ENCODE data around the gene KHSRP. TPM values are rescaled to one million over a fixed set of nuclear protein-coding genes. Genes with fewer than 3 reads are reported as not detected.

The KHSRP gene
- total RNA-seq, 1 donor from 2014 or later = 55.8 TPM

DNA sequence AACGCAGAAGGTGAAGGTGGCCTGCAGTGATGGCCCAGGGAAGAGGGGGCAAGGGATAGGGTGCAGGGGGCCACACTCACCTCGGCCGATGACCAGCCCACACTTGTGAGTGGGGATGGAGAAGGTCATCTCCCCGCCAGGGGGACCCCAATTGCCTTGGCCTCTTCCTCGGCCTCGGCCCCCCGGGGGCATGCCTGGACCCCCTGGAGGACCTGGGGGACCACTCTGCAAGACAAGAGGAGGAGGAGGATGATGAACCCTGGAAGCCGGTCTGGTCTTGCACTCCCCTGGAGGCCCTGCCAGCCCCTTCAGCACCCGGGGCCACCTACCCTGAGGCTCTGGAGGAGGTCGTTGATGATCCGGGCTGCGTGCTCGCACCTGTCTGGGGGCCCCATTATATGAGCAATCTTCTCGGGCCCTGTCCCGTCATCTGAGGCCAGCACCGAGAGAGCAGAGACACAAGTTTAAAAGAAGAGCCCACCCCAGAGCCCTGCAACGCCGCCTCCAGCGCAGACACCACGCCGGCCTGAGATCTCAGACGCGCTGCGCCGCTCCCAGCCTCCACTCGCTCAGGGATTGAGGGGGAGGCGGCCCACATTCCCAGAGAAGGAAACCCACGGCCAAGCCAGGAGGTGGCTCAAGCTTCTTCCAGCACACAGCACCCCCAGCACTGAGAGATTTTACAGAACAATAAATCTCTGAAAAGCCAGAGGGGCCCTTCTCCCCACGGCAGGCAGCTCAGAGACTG, 7.8 kb downstream of the KHSRP start:
- no peak overlapping the region for H3K4me3 ChIP-seq (ENCODE audit: low read depth, low read length)
- DNase-seq (ENCODE audit: low read depth) (no peak), FAIRE-seq (no peak)
- H3K27me3 ChIP-seq (ENCODE audit: control insufficient read depth, insufficient read depth, low read length) = no peaks in the 10 kb centered on the region
- H3K36me3 ChIP-seq (ENCODE audit: control insufficient read depth, insufficient read depth, low read length) = peaks cover 49% of the 10 kb centered on the region
- TF ChIP-seq, protein P1, sequence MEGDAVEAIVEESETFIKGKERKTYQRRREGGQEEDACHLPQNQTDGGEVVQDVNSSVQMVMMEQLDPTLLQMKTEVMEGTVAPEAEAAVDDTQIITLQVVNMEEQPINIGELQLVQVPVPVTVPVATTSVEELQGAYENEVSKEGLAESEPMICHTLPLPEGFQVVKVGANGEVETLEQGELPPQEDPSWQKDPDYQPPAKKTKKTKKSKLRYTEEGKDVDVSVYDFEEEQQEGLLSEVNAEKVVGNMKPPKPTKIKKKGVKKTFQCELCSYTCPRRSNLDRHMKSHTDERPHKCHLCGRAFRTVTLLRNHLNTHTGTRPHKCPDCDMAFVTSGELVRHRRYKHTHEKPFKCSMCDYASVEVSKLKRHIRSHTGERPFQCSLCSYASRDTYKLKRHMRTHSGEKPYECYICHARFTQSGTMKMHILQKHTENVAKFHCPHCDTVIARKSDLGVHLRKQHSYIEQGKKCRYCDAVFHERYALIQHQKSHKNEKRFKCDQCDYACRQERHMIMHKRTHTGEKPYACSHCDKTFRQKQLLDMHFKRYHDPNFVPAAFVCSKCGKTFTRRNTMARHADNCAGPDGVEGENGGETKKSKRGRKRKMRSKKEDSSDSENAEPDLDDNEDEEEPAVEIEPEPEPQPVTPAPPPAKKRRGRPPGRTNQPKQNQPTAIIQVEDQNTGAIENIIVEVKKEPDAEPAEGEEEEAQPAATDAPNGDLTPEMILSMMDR (IDR thresholded peaks at IDR 0.05; ENCODE audit: insufficient read depth, low read length, severe bottlenecking) = no peak

DNA sequence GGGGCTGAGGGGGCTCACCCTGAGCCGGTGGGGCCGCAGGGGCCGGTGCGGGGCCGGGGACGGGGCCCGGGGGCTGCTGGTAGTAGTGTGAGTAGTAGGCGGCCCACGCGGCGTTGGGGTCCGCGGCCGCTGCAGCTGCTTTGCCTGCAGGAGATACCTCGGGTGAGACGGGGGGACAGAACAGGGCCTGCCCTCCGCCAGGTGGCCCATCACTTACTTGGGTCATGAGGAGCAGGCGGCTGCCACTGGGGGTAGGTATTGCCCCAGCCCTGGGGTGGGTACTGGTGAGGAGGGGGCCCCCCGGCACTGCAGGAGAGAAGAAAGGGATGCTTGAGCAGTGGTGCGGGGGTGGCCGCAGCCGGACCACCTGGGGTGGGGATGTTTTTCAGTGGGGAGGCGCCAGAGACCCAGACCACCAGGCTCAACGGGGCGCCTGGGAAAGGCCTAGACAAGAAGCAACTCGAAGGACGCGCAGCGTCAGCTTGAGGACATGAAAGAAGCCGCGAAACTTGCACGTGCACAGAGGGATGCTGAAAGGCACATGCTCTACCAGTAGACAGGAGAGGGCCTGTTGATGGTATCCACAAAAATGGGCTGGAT, 8.9 kb downstream of the KHSRP start:
- no peak for FAIRE-seq
- no peak for DNase-seq (ENCODE audit: low read depth)
- peaks cover 41% of the 10 kb centered on the region for H3K36me3 ChIP-seq (ENCODE audit: control insufficient read depth, insufficient read depth, low read length)
- H3K4me3 ChIP-seq (ENCODE audit: low read depth, low read length) = no peak overlapping the region
- TF ChIP-seq, protein P1 (IDR thresholded peaks at IDR 0.05; ENCODE audit: insufficient read depth, low read length, severe bottlenecking) = no peak
- H3K27me3 ChIP-seq (ENCODE audit: control insufficient read depth, insufficient read depth, low read length) = no peaks in the 10 kb centered on the region

DNA sequence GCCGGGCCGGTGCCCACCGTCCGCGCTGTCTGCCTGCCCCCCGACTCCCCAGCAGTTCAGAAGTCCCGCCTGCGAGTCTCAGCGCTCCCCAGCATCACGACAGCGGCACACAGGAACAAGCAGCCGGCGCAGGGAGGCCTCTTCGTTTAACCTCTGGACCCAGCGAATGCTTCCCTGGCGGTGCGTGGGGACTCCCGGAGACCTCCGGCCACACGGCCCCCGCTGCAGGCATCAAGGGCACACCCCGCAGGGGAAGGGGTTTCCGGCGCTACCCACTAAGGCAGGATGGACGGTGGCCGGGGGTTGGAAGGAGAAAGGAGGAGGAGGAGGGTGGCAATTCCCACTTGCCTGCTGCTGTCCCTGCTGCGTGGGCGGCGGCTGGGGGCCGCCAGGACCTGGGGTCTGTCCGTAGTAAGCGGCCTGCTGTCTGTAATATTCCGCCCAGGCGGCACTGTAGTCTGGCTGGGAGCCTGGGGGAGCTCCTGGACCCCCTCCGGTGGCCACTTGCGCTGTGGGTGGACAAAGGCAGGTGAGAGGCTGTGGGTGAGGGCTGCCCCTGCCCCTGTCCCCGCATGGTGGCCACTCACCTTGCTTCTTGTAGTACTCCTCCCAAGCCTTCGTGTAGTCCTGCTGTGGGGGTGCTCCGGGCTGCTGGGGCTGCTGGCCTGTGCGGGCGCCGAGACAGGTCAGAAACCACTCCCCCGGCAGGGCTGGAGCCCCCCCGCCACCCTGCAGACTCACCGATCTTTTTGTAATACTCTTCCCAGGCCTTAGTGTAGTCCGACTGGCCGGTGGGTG, 9.6 kb downstream of the KHSRP start:
- TF ChIP-seq, protein P1 (IDR thresholded peaks at IDR 0.05; ENCODE audit: insufficient read depth, low read length, severe bottlenecking) = no peak
- Histone ChIP-seq H3K27me3 (ENCODE audit: control insufficient read depth, insufficient read depth, low read length) (no peaks in the 10 kb centered on the region), H3K4me3 (ENCODE audit: low read depth, low read length) (no peak overlapping the region), H3K36me3 (ENCODE audit: control insufficient read depth, insufficient read depth, low read length) (peaks cover 35% of the 10 kb centered on the region)
- FAIRE-seq (no peak), DNase-seq (ENCODE audit: low read depth) (no peak)

DNA sequence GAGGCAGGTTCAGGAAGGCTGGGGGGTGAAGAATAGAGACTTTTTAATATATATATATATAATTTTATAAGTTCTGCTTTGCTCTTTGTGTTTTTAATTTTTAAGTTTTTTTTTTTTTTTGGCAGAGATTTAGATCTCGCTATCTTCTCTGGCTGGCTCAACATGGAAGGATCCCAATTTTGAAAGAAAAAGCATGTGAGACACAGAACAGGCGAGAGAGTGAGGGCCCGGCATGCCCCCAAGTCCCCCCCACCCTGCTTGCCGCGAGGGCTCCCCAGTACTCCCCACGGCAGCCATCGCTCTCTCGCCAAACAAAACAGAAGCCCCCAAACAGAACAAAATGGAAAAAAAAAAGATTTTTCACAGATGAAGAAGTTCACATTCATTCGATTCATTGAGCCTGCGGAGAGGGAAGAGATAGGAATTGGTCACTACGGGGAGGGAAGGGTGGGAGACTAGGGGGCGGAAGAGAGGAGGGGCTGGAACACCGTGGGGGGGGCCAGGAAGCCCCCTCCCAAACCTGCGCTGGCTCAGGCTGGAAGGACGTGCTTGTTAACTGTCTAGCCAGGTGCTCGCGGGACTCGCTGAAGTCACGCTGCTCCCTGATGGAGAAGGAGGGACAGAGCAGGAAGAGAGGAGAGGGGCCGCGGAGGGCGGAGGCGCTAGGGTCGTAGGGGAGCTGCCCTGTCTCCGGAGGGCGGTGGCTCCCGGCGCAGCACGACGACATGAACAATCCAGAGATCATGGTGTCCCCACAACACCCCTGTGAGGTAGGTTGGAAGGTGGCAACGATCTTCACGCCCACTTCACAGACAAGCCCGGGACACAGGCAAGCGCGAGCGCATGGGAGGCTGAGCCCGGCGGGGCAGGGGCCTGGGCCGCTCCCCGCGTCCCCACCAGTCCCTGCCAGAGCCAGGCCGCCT, 10.6 kb downstream of the KHSRP start:
- no peak for DNase-seq (ENCODE audit: low read depth)
- Histone ChIP-seq H3K27me3 (ENCODE audit: control insufficient read depth, insufficient read depth, low read length) (no peaks in the 10 kb centered on the region), H3K36me3 (ENCODE audit: control insufficient read depth, insufficient read depth, low read length) (peaks cover 30% of the 10 kb centered on the region), H3K4me3 (ENCODE audit: low read depth, low read length) (no peak overlapping the region)
- no peak for FAIRE-seq
- TF ChIP-seq, protein P1 (IDR thresholded peaks at IDR 0.05; ENCODE audit: insufficient read depth, low read length, severe bottlenecking) = no peak

DNA sequence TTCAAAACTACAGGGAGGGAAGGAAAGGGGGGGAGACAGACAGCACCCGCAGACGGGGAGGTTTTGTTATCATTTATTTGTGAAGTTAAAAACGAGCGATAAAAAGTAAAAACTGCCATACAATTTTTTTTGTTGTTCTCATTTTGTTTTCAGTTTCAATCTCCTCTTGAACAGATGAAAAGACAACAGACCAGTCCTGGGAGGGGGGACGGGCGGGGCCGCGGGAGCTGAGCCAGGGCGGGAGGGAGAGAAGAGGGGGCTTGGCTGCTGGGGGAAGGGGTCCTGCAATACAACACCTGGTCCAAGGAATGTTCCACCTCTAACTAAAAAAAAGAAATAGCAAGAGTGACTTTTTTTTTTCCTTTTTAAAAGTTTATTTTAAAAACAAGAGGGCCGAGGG, 11.3 kb downstream of the KHSRP start:
- DNase-seq (ENCODE audit: low read depth) (no peak), FAIRE-seq (no peak)
- H3K4me3 ChIP-seq (ENCODE audit: low read depth, low read length) = no peak overlapping the region
- H3K27me3 ChIP-seq (ENCODE audit: control insufficient read depth, insufficient read depth, low read length) = no peaks in the 10 kb centered on the region
- TF ChIP-seq, protein P1 (IDR thresholded peaks at IDR 0.05; ENCODE audit: insufficient read depth, low read length, severe bottlenecking) = no peak
- peaks cover 24% of the 10 kb centered on the region for H3K36me3 ChIP-seq (ENCODE audit: control insufficient read depth, insufficient read depth, low read length)
